ENCODE results near the gene FBN2.

The FBN2 gene

GRCh38 chr5:128539038-128539429, 989 bp upstream of the FBN2 start:
- TF ChIP-seq CTCF (IDR thresholded peaks at IDR 0.05): no peak

GRCh38 chr5:128538250-128539037, 399 bp upstream of the FBN2 start:
- TF ChIP-seq CTCF (IDR thresholded peaks at IDR 0.05): no peak

GRCh38 chr5:128537221-128537999, 635 bp downstream of the FBN2 start:
- no peak for TF ChIP-seq CTCF (IDR thresholded peaks at IDR 0.05)

GRCh38 chr5:128536254-128537220, 1.5 kb downstream of the FBN2 start:
- no peak for TF ChIP-seq CTCF (IDR thresholded peaks at IDR 0.05)

DNA sequence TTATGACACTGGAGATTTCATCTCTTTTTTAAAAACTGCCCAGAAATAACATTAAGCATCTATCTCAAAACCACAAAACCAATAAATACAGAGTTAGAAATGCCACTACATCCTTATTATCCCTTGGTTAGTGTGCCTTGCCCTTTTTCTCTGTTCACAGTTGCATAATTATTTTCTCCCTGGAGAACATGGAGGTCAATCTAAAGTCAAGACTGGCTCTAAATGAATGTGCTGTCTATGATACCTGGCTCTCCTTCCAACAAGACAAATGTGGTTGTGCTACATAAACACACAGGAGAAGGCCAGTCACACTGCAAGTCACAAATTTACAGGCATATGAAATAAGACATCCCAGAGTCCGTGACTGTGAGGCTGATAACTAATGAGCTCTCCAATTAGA, 2.8 kb downstream of the FBN2 start:
- no peak for TF ChIP-seq CTCF (IDR thresholded peaks at IDR 0.05)

DNA sequence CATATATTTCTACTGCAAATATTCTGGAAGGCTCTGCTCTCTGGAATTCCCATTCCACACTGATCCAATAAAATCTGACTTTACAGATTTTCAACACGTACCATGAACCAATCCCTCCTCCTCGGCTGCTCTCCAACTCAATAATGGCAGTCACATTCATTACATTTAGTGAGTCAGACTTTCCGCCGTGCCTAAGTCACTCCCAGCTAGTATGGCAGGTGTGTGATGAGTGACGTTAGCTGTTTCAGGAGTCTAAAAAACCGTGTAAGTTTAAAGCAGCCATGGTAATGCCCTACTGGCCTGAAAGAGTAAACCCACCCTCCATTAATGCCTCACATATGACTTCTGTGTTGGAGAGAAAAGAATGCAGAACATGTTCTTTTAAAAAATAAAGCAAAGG, 3.3 kb downstream of the FBN2 start:
- TF ChIP-seq CTCF (IDR thresholded peaks at IDR 0.05): no peak

GRCh38 chr5:128532776-128533175, 5.3 kb downstream of the FBN2 start:
- no peak for TF ChIP-seq CTCF (IDR thresholded peaks at IDR 0.05)
